Posterior vena cava (tissue), 2 donors: ENCODE data around the gene ZNF460. TPM values are rescaled to one million over a fixed set of nuclear protein-coding genes. Genes with fewer than 3 reads are reported as not detected.

Source experiments
- DNase-seq: peaks from one replicate; pipeline ENCODE4 v3.0.0-alpha.2; 2020; ENCODE audit warnings: low spot score
- intact Hi-C, 2 donors: fragments of 100-400 bp; cut with DNase I; formaldehyde crosslinking; loops; one replicate each; pipeline versions ENCODE4 v1.14.1 to v1.14.2; 2022 to 2023
- total RNA-seq, 2 donors: library from RNA; stranded (reverse); fragmentation: NEBNext Ultra II Directional; extraction: Animal tissue kit (Norgen Biotek cat#: 25700); gene quantifications; one replicate each; pipeline ENCODE4 v1.2.1, GENCODE V29; 2021
- donor health status: DM: yes; HTN: yes; CAD: no.
- donor health status: DM: yes; HTN: yes; CAD: no.

ZNF460 gene
- total RNA-seq, 2 donors from 2014 or later = 46.6 to 49.7 TPM

- no peak for DNase-seq
- intact Hi-C loops = no loop called here
Measured at GRCh38 chr19:57321751-57322150, 41.5 kb downstream of the ZNF460 start.

GRCh38 chr19:57324992-57325391 is 44.7 kb downstream of the ZNF460 start:
- DNase-seq = no peak
- intact Hi-C loops = no loop called here

- intact Hi-C loops = no loop called here
- DNase-seq = no peak
Measured at GRCh38 chr19:57327993-57328392, 47.7 kb downstream of the ZNF460 start.

- DNase-seq = no peak
- intact Hi-C loops = no loop called here
Measured at GRCh38 chr19:57334191-57334590, 53.9 kb downstream of the ZNF460 start.

GRCh38 chr19:57338877-57339276 is 58.6 kb downstream of the ZNF460 start:
- no peak for DNase-seq
- intact Hi-C loops = no loop called here

GRCh38 chr19:57342582-57342981 is 62.3 kb downstream of the ZNF460 start:
- intact Hi-C loops = no loop called here
- DNase-seq = no peak

Other genes with a start within 250 kb of the ZNF460 start
- not detected for gene USP29, start 160.5 kb upstream of the ZNF460 start, total RNA-seq
- gene ZIM3, start 135.3 kb upstream of the ZNF460 start, total RNA-seq = not detected
- gene DUXA, start 113.0 kb upstream of the ZNF460 start, total RNA-seq = under 1 TPM in 1 of 2 donors, not detected in 1; 0.38 TPM
- gene ZNF264, start 89.0 kb upstream of the ZNF460 start, total RNA-seq = 10 to 100 TPM; 35.1 to 37.8 TPM
- gene AURKC, start 49.5 kb upstream of the ZNF460 start, total RNA-seq = 1 to 10 TPM; 1.6 to 2.0 TPM
- gene ZNF805, start 39.9 kb upstream of the ZNF460 start, total RNA-seq = 10 to 100 TPM; 12.9 to 15.5 TPM
- 1 to 10 TPM; 5.0 to 6.8 TPM for gene ZNF543, start 40.0 kb downstream of the ZNF460 start, total RNA-seq
- gene ZNF304, start 70.8 kb downstream of the ZNF460 start, total RNA-seq = 1 to 10 TPM; 8.3 to 9.4 TPM
- 1 to 10 TPM; 7.5 to 9.2 TPM for gene TRAPPC2B, start 83.1 kb downstream of the ZNF460 start, total RNA-seq
- 1 to 10 TPM; 2.4 to 3.5 TPM for gene ZNF547, start 83.1 kb downstream of the ZNF460 start, total RNA-seq
- gene ZNF548, start 109.4 kb downstream of the ZNF460 start, total RNA-seq = 10 to 100 TPM; 16.4 to 18.7 TPM
- 10 to 100 TPM; 10.9 to 11.4 TPM for gene ZNF17, start 130.7 kb downstream of the ZNF460 start, total RNA-seq
- 10 to 100 TPM in 1 of 2 donors, 1 to 10 TPM in 1; 7.1 to 10.2 TPM for gene ZNF749, start 154.8 kb downstream of the ZNF460 start, total RNA-seq
- gene VN1R1, start 176.7 kb downstream of the ZNF460 start, total RNA-seq = 1 to 10 TPM in 1 of 2 donors, under 1 TPM in 1; 0.88 to 1.2 TPM
- gene ZNF772, start 197.1 kb downstream of the ZNF460 start, total RNA-seq = 1 to 10 TPM; 6.3 to 8.1 TPM
- 1 to 10 TPM; 8.2 to 8.3 TPM for gene ZNF419, start 207.3 kb downstream of the ZNF460 start, total RNA-seq
- gene ZNF773, start 219.5 kb downstream of the ZNF460 start, total RNA-seq = 1 to 10 TPM; 5.7 to 7.2 TPM
- 1 to 10 TPM; 4.3 to 6.1 TPM for gene ZNF549, start 246.9 kb downstream of the ZNF460 start, total RNA-seq